WERI-Rb-1 (cell line): ENCODE data around the gene DUOX1.

Source experiments
- DNase-seq: peaks from one replicate; pipeline ENCODE4 v3.0.0-alpha.2; 2020
- H3K27ac ChIP-seq: fragments of 250-450 bp; sonication (Bioruptor Pico); 2 replicates; pipeline ENCODE4 v1.5.1; 2020; ENCODE audit warnings: mild to moderate bottlenecking, moderate library complexity
- H3K27me3 ChIP-seq: fragments of 250-450 bp; sonication (Bioruptor Pico); 2 replicates; pipeline ENCODE4 v1.5.1; 2021; ENCODE audit warnings: mild to moderate bottlenecking, low read depth, moderate library complexity; ENCODE audit not compliant: insufficient read depth, severe bottlenecking
- H3K36me3 ChIP-seq: fragments of 250-450 bp; sonication (Bioruptor Pico); 2 replicates; pipeline ENCODE4 v1.5.1; 2020; ENCODE audit warnings: mild to moderate bottlenecking, moderate library complexity
- H3K4me3 ChIP-seq: 2 replicates; pipeline ENCODE4 v1.5.1; 2011; ENCODE audit warnings: low read depth, mild to moderate bottlenecking, control low read depth, low read length
- H3K9me3 ChIP-seq: fragments of 250-450 bp; sonication (Bioruptor Pico); 2 replicates; pipeline ENCODE4 v1.5.1; 2021; ENCODE audit warnings: mild to moderate bottlenecking, moderate library complexity; ENCODE audit not compliant: severe bottlenecking
- TF ChIP-seq, protein P1 (sequence below): IDR thresholded peaks from 2 replicates; pipeline ENCODE4 v1.5.1; 2011; ENCODE audit warnings: low read depth, mild to moderate bottlenecking, control low read depth, inconsistent platforms, low read length

The DUOX1 gene

DNA sequence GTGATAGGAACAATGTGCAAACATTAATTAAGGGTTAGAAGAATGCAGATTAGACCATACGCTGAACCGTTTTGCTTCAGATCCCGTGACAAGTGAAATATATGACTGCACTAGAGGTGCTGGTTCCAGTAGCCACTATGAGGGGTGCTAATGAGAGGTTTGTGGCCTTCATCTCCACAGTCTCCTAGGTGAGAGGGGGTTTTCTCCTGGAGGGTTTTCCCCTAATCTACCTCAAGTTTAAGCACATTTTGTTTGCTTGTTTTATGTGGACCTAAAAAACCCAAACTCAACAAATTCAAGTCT, 71.7 kb downstream of the DUOX1 start:
- Histone ChIP-seq H3K36me3 (no peaks in the 10 kb centered on the region), H3K9me3 (no peaks in the 10 kb centered on the region), H3K4me3 (no peak overlapping the region), H3K27me3 (no peaks in the 10 kb centered on the region), H3K27ac (no peak overlapping the region)
- TF ChIP-seq, protein P1, sequence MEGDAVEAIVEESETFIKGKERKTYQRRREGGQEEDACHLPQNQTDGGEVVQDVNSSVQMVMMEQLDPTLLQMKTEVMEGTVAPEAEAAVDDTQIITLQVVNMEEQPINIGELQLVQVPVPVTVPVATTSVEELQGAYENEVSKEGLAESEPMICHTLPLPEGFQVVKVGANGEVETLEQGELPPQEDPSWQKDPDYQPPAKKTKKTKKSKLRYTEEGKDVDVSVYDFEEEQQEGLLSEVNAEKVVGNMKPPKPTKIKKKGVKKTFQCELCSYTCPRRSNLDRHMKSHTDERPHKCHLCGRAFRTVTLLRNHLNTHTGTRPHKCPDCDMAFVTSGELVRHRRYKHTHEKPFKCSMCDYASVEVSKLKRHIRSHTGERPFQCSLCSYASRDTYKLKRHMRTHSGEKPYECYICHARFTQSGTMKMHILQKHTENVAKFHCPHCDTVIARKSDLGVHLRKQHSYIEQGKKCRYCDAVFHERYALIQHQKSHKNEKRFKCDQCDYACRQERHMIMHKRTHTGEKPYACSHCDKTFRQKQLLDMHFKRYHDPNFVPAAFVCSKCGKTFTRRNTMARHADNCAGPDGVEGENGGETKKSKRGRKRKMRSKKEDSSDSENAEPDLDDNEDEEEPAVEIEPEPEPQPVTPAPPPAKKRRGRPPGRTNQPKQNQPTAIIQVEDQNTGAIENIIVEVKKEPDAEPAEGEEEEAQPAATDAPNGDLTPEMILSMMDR: no peak
- no peak for DNase-seq

DNA sequence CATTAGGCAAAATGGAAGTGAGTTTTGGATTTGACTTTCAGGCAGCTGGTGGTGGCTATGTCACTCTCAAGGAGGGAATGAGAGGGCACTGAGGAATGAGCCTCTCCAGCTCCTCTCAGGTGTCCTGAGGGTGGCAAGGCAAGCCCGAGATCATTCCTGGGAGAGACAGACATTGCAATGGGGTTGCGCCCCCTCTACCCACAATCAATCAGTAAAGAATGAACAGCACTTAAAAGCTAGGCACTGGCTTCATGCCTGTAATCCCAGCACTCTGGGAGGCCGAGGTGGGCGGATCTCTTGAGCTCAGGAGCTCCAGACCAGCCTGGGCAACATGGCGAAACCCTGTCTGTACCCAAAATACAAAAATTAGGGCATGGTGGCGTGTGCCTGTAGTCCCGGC, 72.1 kb downstream of the DUOX1 start:
- H3K27ac ChIP-seq: no peak overlapping the region
- H3K36me3 ChIP-seq: no peaks in the 10 kb centered on the region
- TF ChIP-seq, protein P1: no peak
- DNase-seq: peak; percentile 18
- H3K9me3 ChIP-seq: no peaks in the 10 kb centered on the region
- H3K27me3 ChIP-seq: no peaks in the 10 kb centered on the region
- no peak overlapping the region for H3K4me3 ChIP-seq

DNA sequence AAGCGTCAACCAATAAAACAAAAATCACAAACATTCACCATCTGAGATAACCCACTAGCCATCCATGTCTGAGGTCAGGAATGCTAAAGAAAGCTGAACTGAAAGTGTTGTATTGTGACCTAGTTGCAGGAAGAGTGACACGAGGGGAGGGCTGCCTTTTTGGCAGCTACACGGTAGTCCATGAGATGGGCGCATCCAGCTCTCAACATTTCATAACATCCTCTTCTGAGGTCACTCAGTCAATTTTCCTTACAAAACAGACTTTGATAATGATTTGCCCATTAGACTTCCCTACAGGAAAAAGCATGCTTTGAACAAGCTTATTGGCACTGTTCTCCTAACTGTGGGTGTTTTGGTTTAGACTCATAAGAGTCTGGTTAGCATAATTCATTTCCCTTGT, 73.4 kb downstream of the DUOX1 start:
- H3K27ac ChIP-seq: no peak overlapping the region
- TF ChIP-seq, protein P1: no peak
- no peaks in the 10 kb centered on the region for H3K27me3 ChIP-seq
- no peak overlapping the region for H3K4me3 ChIP-seq
- no peak for DNase-seq
- H3K36me3 ChIP-seq: no peaks in the 10 kb centered on the region
- no peaks in the 10 kb centered on the region for H3K9me3 ChIP-seq

DNA sequence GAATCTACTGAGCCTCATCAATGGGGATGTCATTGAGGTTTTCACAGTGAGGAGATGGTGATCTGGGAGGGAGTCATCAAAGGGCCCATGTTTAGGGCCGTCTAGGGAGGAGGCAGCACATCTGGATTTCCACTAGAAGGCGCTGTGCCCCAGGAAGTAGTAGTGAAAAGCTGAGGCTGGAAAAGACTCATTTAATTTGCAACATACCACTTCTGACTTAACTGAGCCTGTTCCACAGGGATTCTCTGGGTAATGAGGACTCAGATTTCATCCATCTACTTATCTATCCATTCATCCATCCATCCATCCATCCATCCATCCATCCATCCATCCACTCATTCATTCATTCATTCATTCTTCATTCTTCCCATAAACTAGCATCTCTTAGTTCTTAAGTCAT, 75.4 kb downstream of the DUOX1 start:
- H3K4me3 ChIP-seq: no peak overlapping the region
- TF ChIP-seq, protein P1: peak; percentile 95
- H3K27me3 ChIP-seq: no peaks in the 10 kb centered on the region
- no peaks in the 10 kb centered on the region for H3K9me3 ChIP-seq
- peak; percentile 76 for DNase-seq
- no peak overlapping the region for H3K27ac ChIP-seq
- H3K36me3 ChIP-seq: no peaks in the 10 kb centered on the region

DNA sequence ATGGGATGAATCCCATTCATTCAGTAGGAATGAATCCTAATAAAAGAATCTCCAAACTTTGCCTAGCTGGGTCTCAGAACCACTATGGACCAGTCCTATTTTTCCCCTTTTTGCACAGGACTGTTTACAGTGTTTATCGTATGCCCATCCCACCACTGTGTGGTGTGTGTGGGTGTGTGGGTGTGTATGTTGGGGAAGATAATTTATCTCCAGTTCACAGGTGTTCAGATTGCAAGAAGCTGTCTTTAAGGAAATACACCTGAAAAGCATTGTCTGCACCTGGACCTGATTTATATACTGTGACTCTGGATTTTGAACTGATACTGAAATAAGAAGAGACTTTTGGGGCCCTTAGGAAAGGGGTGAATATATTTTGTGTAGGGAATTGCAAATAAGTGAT, 82.7 kb downstream of the DUOX1 start:
- Histone ChIP-seq H3K27me3 (no peaks in the 10 kb centered on the region), H3K36me3 (no peaks in the 10 kb centered on the region), H3K9me3 (no peaks in the 10 kb centered on the region), H3K27ac (no peak overlapping the region), H3K4me3 (no peak overlapping the region)
- TF ChIP-seq, protein P1: no peak
- no peak for DNase-seq
